Aorta (tissue), 5 donors: Measurements from ENCODE around the gene OR9Q1. TPM values are rescaled to one million over a fixed set of nuclear protein-coding genes. Genes with fewer than 3 reads are reported as not detected.
"Not testable (repeated sequence)": the region's sequence is repeated elsewhere in the genome, so short reads cannot be mapped to it uniquely, and the experiment has no call there.

Experiments
- ATAC-seq: fragments of 200-7000 bp; cut with Tn5 transposase; one replicate; pipeline ENCODE4 v1.9.1; 2022; ENCODE audit warnings: moderate library complexity; ENCODE audit not compliant: low FRiP score
- DNase-seq, 2 donors: peaks; one replicate each; pipeline ENCODE4 v3.0.0-alpha.2; 2020
- H3K27ac ChIP-seq, 2 donors: one replicate each; pipeline ENCODE4 v1.5.1; 2013; ENCODE audit warnings: low read length in 2 of 2, mild to moderate bottlenecking in 2 of 2, moderate library complexity in 2 of 2, control low read depth in 1 of 2, inconsistent platforms in 1 of 2, low read depth in 1 of 2
- H3K27me3 ChIP-seq, 2 donors: one replicate each; pipeline ENCODE4 v1.6.1; 2013; ENCODE audit warnings: control low read depth in 1 of 2, low read length in 1 of 2, mild to moderate bottlenecking in 1 of 2, moderate library complexity in 1 of 2; ENCODE audit not compliant: insufficient read depth in 2 of 2, control insufficient read depth in 1 of 2
- H3K36me3 ChIP-seq, 2 donors: one replicate each; pipeline ENCODE4 v1.6.1; 2013; ENCODE audit warnings: control low read depth in 1 of 2, low read length in 1 of 2, mild to moderate bottlenecking in 1 of 2; ENCODE audit not compliant: insufficient read depth in 2 of 2, control insufficient read depth in 1 of 2
- H3K4me1 ChIP-seq, 2 donors: one replicate each; pipeline ENCODE4 v1.6.1; 2013; ENCODE audit warnings: low read length in 2 of 2, control low read depth in 1 of 2, mild to moderate bottlenecking in 1 of 2, moderate library complexity in 1 of 2; ENCODE audit not compliant: insufficient read depth in 2 of 2, control insufficient read depth in 1 of 2
- H3K4me3 ChIP-seq, 2 donors: one replicate each; pipeline ENCODE4 v1.5.1; 2013; ENCODE audit warnings: low read length in 2 of 2, control low read depth in 1 of 2, mild to moderate bottlenecking in 1 of 2
- H3K9me3 ChIP-seq: one replicate; pipeline ENCODE4 v1.6.1; 2013; ENCODE audit warnings: mild to moderate bottlenecking, low read length; ENCODE audit not compliant: control insufficient read depth
- WGBS, 2 donors: extraction: QIAGEN DNeasy Blood & Tissue Kit; methylation state at CpG; one replicate each; pipeline ENCODE4 v1.1.7; 2013; 5-methylcytosine and 5-hydroxymethylcytosine counted together
- intact Hi-C, 2 donors: fragments of 100-400 bp; cut with DNase I; formaldehyde crosslinking; loops; one replicate each; pipeline versions ENCODE4 v1.14.2 to v1.15.0; 2022
- polyA plus RNA-seq, 2 donors: library from polyadenylated mRNA; stranded (reverse); fragments of 200-250 nt; gene quantifications; one replicate each; pipeline ENCODE4 v1.2.3, GENCODE V29; 2013
- total RNA-seq, 2 donors: library from RNA; stranded (reverse); fragmentation: NEBNext Ultra II Directional; extraction: Animal tissue kit (Norgen Biotek cat#: 25700); gene quantifications; one replicate each; pipeline ENCODE4 v1.2.1, GENCODE V29; 2021
- donor health status: healthy with polysubstance abuse.
- donor health status: Bipolar disorder and iron deficiency.
- donor health status: DM: no; HTN: no; CAD: no.
- donor health status: DM: no; HTN: no; CAD: no.
- donor health status: DM: yes; HTN: yes; CAD: no.

The OR9Q1 gene
- total and polyA plus RNA-seq, 4 donors, result not detected

GRCh38 chr11:57982776-57983175, 40.9 kb upstream of the OR9Q1 start:
- ATAC-seq (no peak), DNase-seq (no peak)
- H3K4me1 ChIP-seq, result peaks cover 1 to 3% of the 10 kb centered on the region in 2 donors
- H3K9me3 ChIP-seq, result no peaks in the 10 kb centered on the region
- H3K27me3 ChIP-seq, result no peaks in the 10 kb centered on the region
- no peaks in the 10 kb centered on the region for H3K36me3 ChIP-seq
- intact Hi-C loops, result no loop called here
- H3K27ac ChIP-seq, result no peak overlapping the region
- WGBS, 2 donors, result 53 to 55% methylated on average over 4 of the region's 4 CpGs
- H3K4me3 ChIP-seq, result no peak overlapping the region

- ATAC-seq (no peak), DNase-seq (no peak)
- Histone ChIP-seq H3K27ac (no peak overlapping the region), H3K4me3 (no peak overlapping the region), H3K27me3 (no peaks in the 10 kb centered on the region), H3K4me1 (peaks cover 1 to 3% of the 10 kb centered on the region in 2 donors), H3K9me3 (no peaks in the 10 kb centered on the region), H3K36me3 (no peaks in the 10 kb centered on the region)
- intact Hi-C loops, result no loop called here
- 1 to 10% methylated on average over 3 of the region's 3 CpGs for WGBS, 2 donors
These were observed 40.5 kb upstream of the OR9Q1 start for GRCh38 chr11:57983191-57983590.

GRCh38 chr11:57999523-57999922, 24.2 kb upstream of the OR9Q1 start:
- H3K27ac ChIP-seq, DNase-seq, H3K4me3 ChIP-seq, ATAC-seq, H3K4me1 ChIP-seq, H3K27me3 ChIP-seq, H3K9me3 ChIP-seq, H3K36me3 ChIP-seq, intact Hi-C loops: not testable (repeated sequence)
- 68 to 71% methylated on average over 12 to 13 of the region's 13 CpGs for WGBS, 2 donors

GRCh38 chr11:58000021-58000420, 23.7 kb upstream of the OR9Q1 start:
- H3K9me3 ChIP-seq, H3K4me3 ChIP-seq, H3K36me3 ChIP-seq, intact Hi-C loops, H3K27ac ChIP-seq, DNase-seq, ATAC-seq, H3K27me3 ChIP-seq, H3K4me1 ChIP-seq: not testable (repeated sequence)
- 91 to 94% methylated on average over 10 of the region's 10 CpGs for WGBS, 2 donors

GRCh38 chr11:58000699-58001098, 23.0 kb upstream of the OR9Q1 start:
- H3K9me3 ChIP-seq, result no peaks in the 10 kb centered on the region
- H3K27ac ChIP-seq, result no peak overlapping the region
- no peak for DNase-seq
- H3K36me3 ChIP-seq, result no peaks in the 10 kb centered on the region
- intact Hi-C loops, result no loop called here
- H3K27me3 ChIP-seq, result no peaks in the 10 kb centered on the region
- no peaks in the 10 kb centered on the region for H3K4me1 ChIP-seq
- no peak for ATAC-seq
- no peak overlapping the region for H3K4me3 ChIP-seq
- 61 to 67% methylated on average over 5 of the region's 5 CpGs for WGBS, 2 donors

GRCh38 chr11:58003036-58003435, 20.6 kb upstream of the OR9Q1 start:
- 70 to 74% methylated on average over 2 of the region's 2 CpGs for WGBS, 2 donors
- H3K27ac ChIP-seq, result no peak overlapping the region

GRCh38 chr11:58003591-58003990, 20.1 kb upstream of the OR9Q1 start:
- H3K27me3 ChIP-seq, result no peaks in the 10 kb centered on the region
- H3K36me3 ChIP-seq, result no peaks in the 10 kb centered on the region
- H3K27ac ChIP-seq, result no peak overlapping the region
- no peaks in the 10 kb centered on the region for H3K9me3 ChIP-seq
- intact Hi-C loops, result no loop called here
- no peaks in the 10 kb centered on the region for H3K4me1 ChIP-seq
- H3K4me3 ChIP-seq, result no peak overlapping the region
- no peak for ATAC-seq
- no peak for DNase-seq

More at GRCh38 chr11:58003036-58003435, 20.6 kb upstream of the OR9Q1 start:
- Histone ChIP-seq H3K36me3 (no peaks in the 10 kb centered on the region), H3K27me3 (no peaks in the 10 kb centered on the region), H3K9me3 (no peaks in the 10 kb centered on the region), H3K4me1 (no peaks in the 10 kb centered on the region), H3K4me3 (no peak overlapping the region)
- no peak for ATAC-seq
- no peak for DNase-seq
- intact Hi-C loops, result no loop called here

- Histone ChIP-seq H3K27me3 (no peaks in the 10 kb centered on the region), H3K36me3 (no peaks in the 10 kb centered on the region), H3K4me1 (no peaks in the 10 kb centered on the region), H3K4me3 (no peak overlapping the region), H3K27ac (no peak overlapping the region), H3K9me3 (no peaks in the 10 kb centered on the region)
- ATAC-seq, result no peak
- no peak for DNase-seq
- intact Hi-C loops, result no loop called here
- 73% methylated on average over 6 of the region's 6 CpGs for whole genome bisulfite sequencing, 2 donors
These were observed 19.0 kb upstream of the OR9Q1 start for GRCh38 chr11:58004664-58005063.

- Histone ChIP-seq H3K27me3 (no peaks in the 10 kb centered on the region), H3K27ac (no peak overlapping the region), H3K4me1 (no peaks in the 10 kb centered on the region), H3K4me3 (no peak overlapping the region), H3K9me3 (no peaks in the 10 kb centered on the region), H3K36me3 (no peaks in the 10 kb centered on the region)
- no peak for DNase-seq
- 54 to 61% methylated on average over 2 of the region's 2 CpGs for WGBS, 2 donors
- intact Hi-C loops, result no loop called here
- ATAC-seq, result no peak
These were observed 16.7 kb upstream of the OR9Q1 start for GRCh38 chr11:58006940-58007339.
